Gastrocnemius medialis (tissue), 4 donors: ENCODE data around the gene MPPED1. TPM values are rescaled to one million over a fixed set of nuclear protein-coding genes. Genes with fewer than 3 reads are reported as not detected.

Experiments used
- ATAC-seq, 2 donors: fragments of 150-250 bp; one replicate each; pipeline ENCODE4 v1.9.1; 2016
- DNase-seq, 2 donors: peaks; one replicate each; pipeline ENCODE4 v3.0.0-alpha.2; 2019
- H3K27ac ChIP-seq, 4 donors: fragments of 200-600 bp; sonication (generic); 1 replicate in 1 of 4; 2 replicates in 3 of 4; pipeline ENCODE4 v1.5.1; 2016 to 2018; ENCODE audit warnings: mild to moderate bottlenecking in 2 of 4, moderate library complexity in 1 of 4
- H3K27me3 ChIP-seq, 3 donors: fragments of 200-600 bp; sonication (generic) in 2 of 3; 1 replicate in 1 of 3; 2 replicates in 2 of 3; pipeline versions ENCODE4 v1.5.1 to v1.6.0; 2016 to 2019; ENCODE audit warnings: mild to moderate bottlenecking in 1 of 3, moderate library complexity in 1 of 3
- H3K36me3 ChIP-seq, 2 donors: fragments of 200-600 bp; sonication (generic) in 1 of 2; one replicate each; pipeline ENCODE4 v1.5.1; 2017 to 2018
- H3K4me1 ChIP-seq, 2 donors: fragments of 200-600 bp; sonication (generic) in 1 of 2; one replicate each; pipeline ENCODE4 v1.5.1; 2016 to 2017; ENCODE audit warnings: mild to moderate bottlenecking in 2 of 2
- H3K4me3 ChIP-seq, 4 donors: fragments of 200-600 bp; sonication (generic) in 3 of 4; 1 replicate in 1 of 4; 2 replicates in 3 of 4; pipeline ENCODE4 v1.5.1; 2016 to 2019; ENCODE audit warnings: mild to moderate bottlenecking in 2 of 4
- H3K9me3 ChIP-seq, 3 donors: fragments of 200-600 bp; sonication (generic) in 2 of 3; 1 replicate in 1 of 3; 2 replicates in 2 of 3; pipeline ENCODE4 v1.5.1; 2016 to 2019
- CTCF ChIP-seq, 5 experiments: fragments of 450-650 bp in 3 of 5; fragments of 200-600 bp in 2 of 5; sonication (generic) in 2 of 5; IDR thresholded peaks in 4 of 5; conservative IDR thresholded peaks in 1 of 5; 1 replicate in 4 of 5; 2 replicates in 1 of 5; pipeline ENCODE4 v1.5.1; 2016 to 2019; ENCODE audit warnings: antibody characterized with exemption in 5 of 5, mild to moderate bottlenecking in 3 of 5, moderate library complexity in 3 of 5
- POLR2A ChIP-seq, 2 donors: fragments of 450-650 bp; IDR thresholded peaks; one replicate each; pipeline ENCODE4 v1.6.1; 2017; ENCODE audit warnings: antibody characterized with exemption in 2 of 2, mild to moderate bottlenecking in 2 of 2, moderate library complexity in 2 of 2
- in situ Hi-C, 4 donors: fragments of 200-750 bp; cut with MboI; loops; one replicate each; pipeline versions ENCODE4 v1.15.0 to v1.8.0; 2017; ENCODE audit warnings: low sequenced_read_pairs in 4 of 4
- intact Hi-C: fragments of 100-400 bp; cut with DNase I; formaldehyde crosslinking; loops from one replicate; pipeline ENCODE4 v1.15.1; 2023; ENCODE audit warnings: low total_unique reads
- total RNA-seq, 4 donors: library from RNA; depleted of rRNA; stranded (reverse); fragments of >200 nt; gene quantifications; one replicate each; pipeline versions ENCODE4 v1.1.0 to v1.2.3, GENCODE V29; 2016

The MPPED1 gene
- total RNA-seq, 4 donors from 2014 or later: not detected

DNA sequence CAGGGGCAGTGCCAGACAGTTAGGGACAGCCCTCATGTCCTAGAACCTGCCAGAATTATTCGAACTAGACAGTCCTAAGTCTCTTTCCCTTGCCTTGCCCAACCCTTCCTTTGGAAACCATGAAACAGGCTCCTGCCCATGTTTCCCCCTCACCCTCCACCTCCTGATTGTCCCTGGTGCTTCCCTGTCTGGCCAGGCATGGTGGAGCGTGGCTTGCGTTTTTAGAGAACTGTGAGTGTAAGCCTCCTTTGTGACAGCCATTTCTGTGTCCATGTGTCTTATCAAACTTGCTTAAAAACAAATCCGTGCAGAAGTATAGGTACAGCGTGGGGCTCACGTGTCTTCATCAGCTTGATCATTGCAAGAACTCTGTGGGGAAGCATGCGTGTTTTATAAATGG lies 54.9 kb downstream of the MPPED1 start:
- TF ChIP-seq POLR2A (IDR thresholded peaks at IDR 0.05) (no peak), CTCF (IDR thresholded peaks at IDR 0.05 in 4 of 5, conservative IDR thresholded peaks at IDR 0.05 in 1 of 5) (no peak)
- H3K4me3 ChIP-seq: no peak overlapping the region

DNA sequence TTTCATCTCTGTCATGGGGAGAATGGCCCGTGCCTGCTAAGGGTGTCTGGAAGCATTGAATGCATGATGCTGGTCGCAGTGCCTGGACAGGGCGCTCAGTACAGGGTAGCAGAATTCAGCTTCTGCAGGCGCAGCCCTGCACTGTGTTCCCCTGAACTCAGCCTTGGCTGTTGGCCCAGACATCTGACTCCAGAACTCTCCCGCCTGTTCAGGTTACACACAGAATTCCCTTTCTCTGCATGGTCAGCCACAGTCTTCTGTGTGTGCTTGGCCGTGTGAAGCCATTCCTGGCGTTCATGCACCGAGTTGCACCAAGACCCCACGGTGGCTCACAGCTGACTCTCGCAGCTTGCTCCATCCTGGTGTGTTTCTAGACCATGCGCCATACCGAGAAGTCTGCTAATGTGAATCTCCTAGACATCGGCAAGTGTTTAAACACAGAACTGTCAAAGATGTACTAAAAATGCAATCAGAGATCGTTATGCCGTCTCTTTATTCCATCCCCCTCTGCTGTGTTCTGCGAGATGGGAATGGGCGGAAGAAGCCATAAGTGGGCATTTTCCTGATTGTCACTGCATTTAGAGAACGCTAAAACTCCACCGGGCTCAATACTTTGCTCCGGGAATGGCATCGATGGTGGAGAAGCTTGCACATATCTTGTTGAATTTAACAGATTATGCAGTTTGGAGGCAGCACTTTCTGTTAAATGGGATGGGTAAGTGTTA lies 55.6 kb downstream of the MPPED1 start:
- Histone ChIP-seq H3K4me3 (no peak overlapping the region), H3K27me3 (peaks cover 0 to 24% (median 12%) of the 10 kb centered on the region in 3 donors), H3K36me3 (no peaks in the 10 kb centered on the region), H3K4me1 (no peaks in the 10 kb centered on the region), H3K9me3 (no peaks in the 10 kb centered on the region), H3K27ac (no peak overlapping the region)
- ATAC-seq (no peak), DNase-seq (no peak)
- no peak for TF ChIP-seq POLR2A (IDR thresholded peaks at IDR 0.05)
- TF ChIP-seq CTCF (IDR thresholded peaks at IDR 0.05 in 4 of 5, conservative IDR thresholded peaks at IDR 0.05 in 1 of 5): no peak
- intact Hi-C loops (no loop called here), in situ Hi-C loops (no loop called here)

More for the DNA sequence above, 54.9 kb downstream of the MPPED1 start:
- no peaks in the 10 kb centered on the region for H3K4me1 ChIP-seq
- intact Hi-C loops: no loop called here
- H3K36me3 ChIP-seq: no peaks in the 10 kb centered on the region
- H3K9me3 ChIP-seq: no peaks in the 10 kb centered on the region
- ATAC-seq (no peak), DNase-seq (no peak)
- in situ Hi-C loops: no loop called here
- peaks cover 0 to 23% (median 12%) of the 10 kb centered on the region in 3 donors for H3K27me3 ChIP-seq
- no peak overlapping the region for H3K27ac ChIP-seq

DNA sequence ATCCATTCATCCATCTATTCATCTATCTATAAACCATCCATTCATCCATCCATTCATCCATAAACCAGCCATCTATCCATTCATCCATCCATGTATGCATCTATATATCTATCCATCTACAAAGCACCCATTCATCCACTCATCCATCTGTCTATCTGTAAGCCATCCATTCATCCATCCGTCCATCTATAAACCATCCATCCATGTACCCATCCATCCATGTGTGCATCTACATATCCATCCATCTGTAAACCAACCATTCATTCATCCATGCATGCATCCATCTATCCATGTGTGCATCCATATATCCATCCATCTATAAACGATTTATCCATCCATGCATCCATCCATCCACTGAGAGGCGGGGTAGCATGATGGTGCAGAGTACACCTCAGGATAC lies 58.4 kb downstream of the MPPED1 start:
- peaks cover 0 to 24% (median 16%) of the 10 kb centered on the region in 3 donors for H3K27me3 ChIP-seq
- DNase-seq: no peak
- H3K27ac ChIP-seq: no peak overlapping the region
- H3K4me3 ChIP-seq: no peak overlapping the region
- ATAC-seq: no peak
- no peaks in the 10 kb centered on the region for H3K4me1 ChIP-seq
- in situ Hi-C loops (no loop called here), intact Hi-C loops (no loop called here)
- no peaks in the 10 kb centered on the region for H3K36me3 ChIP-seq
- no peak for TF ChIP-seq POLR2A (IDR thresholded peaks at IDR 0.05)
- no peak for TF ChIP-seq CTCF (IDR thresholded peaks at IDR 0.05 in 4 of 5, conservative IDR thresholded peaks at IDR 0.05 in 1 of 5)
- H3K9me3 ChIP-seq: no peaks in the 10 kb centered on the region

DNA sequence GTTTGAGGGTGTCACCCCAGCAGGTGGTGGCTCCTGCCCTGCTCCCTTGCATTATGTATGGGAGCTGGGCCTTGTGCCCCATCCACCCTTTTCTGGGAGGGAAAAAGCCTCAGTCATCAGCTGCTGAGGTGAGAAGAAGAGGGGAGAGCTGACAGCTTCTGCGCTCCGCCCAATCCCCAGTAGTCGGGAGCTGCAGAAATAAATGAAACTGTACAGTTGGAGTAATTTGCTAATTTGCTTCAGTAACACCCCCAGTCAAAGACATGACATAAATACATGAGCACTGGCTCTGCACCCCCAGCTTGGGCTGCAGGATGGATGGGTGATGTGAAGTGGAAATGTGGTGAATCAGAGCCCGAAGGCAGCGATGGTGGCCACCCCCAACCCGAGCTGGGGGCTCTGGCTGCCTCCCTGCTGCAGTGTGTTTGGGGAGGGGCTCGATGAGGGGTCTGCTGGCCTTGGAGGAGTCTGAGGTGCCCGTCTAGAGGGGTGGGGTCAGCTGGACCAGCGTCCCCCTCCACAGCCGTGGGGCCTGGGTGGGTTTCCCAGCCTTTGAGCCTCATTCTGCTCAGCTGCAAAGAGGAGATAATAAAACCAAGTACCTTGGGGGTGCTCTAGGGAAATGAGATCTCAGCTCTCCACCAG lies 59.2 kb downstream of the MPPED1 start:
- Histone ChIP-seq H3K27ac (no peak overlapping the region), H3K4me1 (no peaks in the 10 kb centered on the region), H3K9me3 (no peaks in the 10 kb centered on the region), H3K27me3 (peaks cover 0 to 24% (median 16%) of the 10 kb centered on the region in 3 donors), H3K4me3 (no peak overlapping the region), H3K36me3 (no peaks in the 10 kb centered on the region)
- in situ Hi-C loops (no loop called here), intact Hi-C loops (no loop called here)
- ATAC-seq (no peak), DNase-seq (no peak)
- no peak for TF ChIP-seq POLR2A (IDR thresholded peaks at IDR 0.05)
- no peak for TF ChIP-seq CTCF (IDR thresholded peaks at IDR 0.05 in 4 of 5, conservative IDR thresholded peaks at IDR 0.05 in 1 of 5)
